WTC11 (cell line): ENCODE results near the gene NDUFS7.

Experiments used
- CDX4 ChIP-seq: fragments of 250-450 bp; sonication (Bioruptor Pico); IDR thresholded peaks from 2 replicates; pipeline ENCODE4 v1.9.0; 2021; ENCODE audit warnings: moderate library complexity, mild to moderate bottlenecking, inconsistent platforms, borderline replicate concordance
- CTCF ChIP-seq: fragments of 200-600 bp; IDR thresholded peaks from 2 replicates; pipeline ENCODE4 v1.8.0; 2022; ENCODE audit warnings: antibody characterized with exemption
- ESRRA ChIP-seq: sonication (generic); formaldehyde crosslinking; IDR thresholded peaks from 2 replicates; pipeline ENCODE4 v1.8.1; 2022; ENCODE audit warnings: mild to moderate bottlenecking, missing genetic modification reagents, borderline replicate concordance
- MAX ChIP-seq: sonication (generic); formaldehyde crosslinking; IDR thresholded peaks from 2 replicates; pipeline ENCODE4 v1.8.0; 2022; ENCODE audit warnings: mild to moderate bottlenecking, missing genetic modification reagents
- MLX ChIP-seq: sonication (generic); formaldehyde crosslinking; IDR thresholded peaks from 2 replicates; pipeline ENCODE4 v1.8.1; 2023; ENCODE audit warnings: mild to moderate bottlenecking, missing genetic modification reagents, moderate library complexity
- PRDM15 ChIP-seq: sonication (generic); formaldehyde crosslinking; IDR thresholded peaks from 2 replicates; pipeline ENCODE4 v1.8.0; 2022; ENCODE audit warnings: missing genetic modification reagents
- TEAD1 ChIP-seq: sonication (generic); formaldehyde crosslinking; IDR thresholded peaks from 2 replicates; pipeline ENCODE4 v1.8.0; 2022; ENCODE audit warnings: mild to moderate bottlenecking, missing genetic modification reagents
- ZNF263 ChIP-seq: sonication (generic); formaldehyde crosslinking; IDR thresholded peaks from 2 replicates; pipeline ENCODE4 v1.8.1; 2022; ENCODE audit warnings: low read depth, mild to moderate bottlenecking, moderate library complexity, missing genetic modification reagents

- TF ChIP-seq MAX (CRISPR knock-in tag) = no peak
- TF ChIP-seq PRDM15 = no peak
- no peak for TF ChIP-seq CTCF
- TF ChIP-seq MLX (CRISPR knock-in tag) = no peak
- no peak for TF ChIP-seq ESRRA (CRISPR knock-in tag)
- no peak for TF ChIP-seq CDX4 (CRISPR knock-in tag)
- TF ChIP-seq TEAD1 (CRISPR knock-in tag) = no peak
- no peak for TF ChIP-seq ZNF263 (CRISPR knock-in tag)
These were observed 7.2 kb downstream of the NDUFS7 start for GRCh38 chr19:1390890-1391423.
